Naive B cell (primary cell): Measurements from ENCODE around the gene CD72. TPM values are rescaled to one million over a fixed set of nuclear protein-coding genes. Genes with fewer than 3 reads are reported as not detected.
"Not testable (repeated sequence)": the region's sequence is repeated elsewhere in the genome, so short reads cannot be mapped to it uniquely, and the experiment has no call there.

ENCODE experiments used
- ATAC-seq, 2 donors: fragments of 150-1000 bp; cut with Tn5 transposase; 2 replicates each; pipeline ENCODE4 v1.10.0; 2021; ENCODE audit warnings: low read depth in 2 of 2, mild to moderate bottlenecking in 2 of 2, moderate library complexity in 2 of 2
- DNase-seq: peaks from one replicate; pipeline ENCODE4 v3.0.0; 2022
- H3K27ac Mint-ChIP-seq, 6 donors: one replicate each; pipeline ENCODE4 v1.8.0; 2020 to 2022; ENCODE audit warnings: mild to moderate bottlenecking in 6 of 6, mixed read lengths in 6 of 6, moderate library complexity in 5 of 6, inconsistent platforms in 2 of 6
- H3K27me3 Mint-ChIP-seq, 3 donors: one replicate each; pipeline ENCODE4 v1.8.0; 2021 to 2022; ENCODE audit warnings: mixed read lengths in 3 of 3, mild to moderate bottlenecking in 1 of 3
- H3K36me3 Mint-ChIP-seq, 2 donors: one replicate each; pipeline ENCODE4 v1.8.0; 2020 to 2022; ENCODE audit warnings: mixed read lengths in 2 of 2, inconsistent platforms in 1 of 2, mild to moderate bottlenecking in 1 of 2
- H3K4me1 Mint-ChIP-seq, 3 donors: one replicate each; pipeline ENCODE4 v1.8.0; 2020 to 2022; ENCODE audit warnings: mixed read lengths in 3 of 3, inconsistent platforms in 1 of 3, mild to moderate bottlenecking in 1 of 3, moderate library complexity in 1 of 3
- H3K4me3 Mint-ChIP-seq, 8 donors: one replicate each; pipeline ENCODE4 v1.8.0; 2020 to 2022; ENCODE audit warnings: mild to moderate bottlenecking in 8 of 8, mixed read lengths in 8 of 8, moderate library complexity in 8 of 8, inconsistent platforms in 2 of 8
- H3K9me3 Mint-ChIP-seq, 7 donors: one replicate each; pipeline ENCODE4 v1.8.0; 2020 to 2022; ENCODE audit warnings: mixed read lengths in 7 of 7, mild to moderate bottlenecking in 5 of 7, inconsistent platforms in 2 of 7, moderate library complexity in 1 of 7
- polyA plus RNA-seq, 6 donors: library from polyadenylated mRNA; unstranded; fragments of 300-500 nt; fragmentation: Illumina TruSeq; gene quantifications; one replicate each; pipeline ENCODE4 v1.2.3, GENCODE V29; 2021; ENCODE audit warnings: low read depth in 6 of 6

Gene CD72
- polyA plus RNA-seq, 6 donors from 2014 or later, result 293 to 418 (median 315) TPM

- Mint-ChIP-seq H3K9me3 (peaks cover 0 to 4% (median 0%) of the 10 kb centered on the region in 7 donors), H3K27ac (peak overlapping the region in 5 of 6 donors; percentile 78 to 99 (median 91)), H3K36me3 (peaks cover 0 to 8% of the 10 kb centered on the region in 2 donors), H3K4me1 (peaks cover 51 to 87% (median 75%) of the 10 kb centered on the region in 3 donors), H3K4me3 (peak overlapping the region in 6 of 8 donors; percentile 10 to 53 (median 33)), H3K27me3 (no peaks in the 10 kb centered on the region)
- DNase-seq (no peak), ATAC-seq (no peak)
Observed at GRCh38 chr9:35643046-35643445, 24.8 kb upstream of the CD72 start.

- H3K27ac Mint-ChIP-seq, result peak overlapping the region; percentile 74 to 93 (median 90)
Observed at GRCh38 chr9:35641478-35641877, 23.3 kb upstream of the CD72 start.

GRCh38 chr9:35640431-35640830, 22.2 kb upstream of the CD72 start:
- H3K4me1 Mint-ChIP-seq, result peaks cover 61 to 97% (median 83%) of the 10 kb centered on the region in 3 donors
- not testable (repeated sequence) for H3K9me3 Mint-ChIP-seq, ATAC-seq, H3K27me3 Mint-ChIP-seq, DNase-seq, H3K36me3 Mint-ChIP-seq
- peak overlapping the region; percentile 30 to 85 (median 72) for H3K4me3 Mint-ChIP-seq
- peak overlapping the region in 5 of 6 donors; percentile 82 to 96 (median 92) for H3K27ac Mint-ChIP-seq

More at GRCh38 chr9:35641478-35641877, 23.3 kb upstream of the CD72 start:
- not testable (repeated sequence) for DNase-seq, H3K9me3 Mint-ChIP-seq, H3K27me3 Mint-ChIP-seq, H3K36me3 Mint-ChIP-seq, ATAC-seq
- Mint-ChIP-seq H3K4me3 (peak overlapping the region; percentile 44 to 83 (median 67)), H3K4me1 (peaks cover 57 to 94% (median 81%) of the 10 kb centered on the region in 3 donors)

DNA sequence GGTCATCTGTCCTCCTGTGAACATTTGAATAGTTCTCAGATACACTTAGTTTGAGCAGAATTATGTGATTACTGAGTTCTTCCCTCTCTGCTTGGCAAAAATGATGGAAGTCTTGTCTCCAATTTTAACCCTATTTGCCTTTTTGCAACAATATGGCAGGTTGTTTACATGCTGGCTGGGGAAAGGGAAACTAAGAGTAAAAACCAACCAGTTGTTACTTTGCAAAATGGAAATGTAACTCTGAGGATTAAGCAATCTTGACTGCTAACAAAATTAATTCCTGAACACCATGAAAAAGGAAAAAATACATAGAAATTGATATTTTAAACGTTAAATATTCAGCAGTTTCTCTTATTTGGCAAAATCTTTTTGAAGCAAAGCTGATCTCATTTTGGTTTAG, 21.4 kb upstream of the CD72 start:
- Mint-ChIP-seq H3K4me3 (peak overlapping the region; percentile 55 to 88 (median 70)), H3K27ac (peak overlapping the region; percentile 90 to 98 (median 94))
- no peak for ATAC-seq

GRCh38 chr9:35639225-35639624, 21.0 kb upstream of the CD72 start:
- not testable (repeated sequence) for DNase-seq, H3K36me3 Mint-ChIP-seq, H3K9me3 Mint-ChIP-seq, H3K27me3 Mint-ChIP-seq
- ATAC-seq, result peak; percentile 20
- peak overlapping the region; percentile 90 to 98 (median 94) for H3K27ac Mint-ChIP-seq
- peaks cover 65 to 97% (median 83%) of the 10 kb centered on the region in 3 donors for H3K4me1 Mint-ChIP-seq
- peak overlapping the region; percentile 55 to 88 (median 70) for H3K4me3 Mint-ChIP-seq

More for the DNA sequence above, 21.4 kb upstream of the CD72 start:
- no peak for DNase-seq
- peaks cover 0 to 8% of the 10 kb centered on the region in 2 donors for H3K36me3 Mint-ChIP-seq
- peaks cover 0 to 6% (median 0%) of the 10 kb centered on the region in 7 donors for H3K9me3 Mint-ChIP-seq
- no peaks in the 10 kb centered on the region for H3K27me3 Mint-ChIP-seq
- H3K4me1 Mint-ChIP-seq, result peaks cover 65 to 97% (median 83%) of the 10 kb centered on the region in 3 donors

GRCh38 chr9:35638751-35639150, 20.5 kb upstream of the CD72 start:
- not testable (repeated sequence) for DNase-seq, H3K9me3 Mint-ChIP-seq, H3K36me3 Mint-ChIP-seq, H3K27me3 Mint-ChIP-seq
- H3K4me1 Mint-ChIP-seq, result peaks cover 68 to 98% (median 87%) of the 10 kb centered on the region in 3 donors
- peak; percentile 20 to 23 for ATAC-seq
- H3K27ac Mint-ChIP-seq, result peak overlapping the region; percentile 90 to 99 (median 95)
- peak overlapping the region in 7 of 8 donors; percentile 45 to 88 (median 74) for H3K4me3 Mint-ChIP-seq

DNA sequence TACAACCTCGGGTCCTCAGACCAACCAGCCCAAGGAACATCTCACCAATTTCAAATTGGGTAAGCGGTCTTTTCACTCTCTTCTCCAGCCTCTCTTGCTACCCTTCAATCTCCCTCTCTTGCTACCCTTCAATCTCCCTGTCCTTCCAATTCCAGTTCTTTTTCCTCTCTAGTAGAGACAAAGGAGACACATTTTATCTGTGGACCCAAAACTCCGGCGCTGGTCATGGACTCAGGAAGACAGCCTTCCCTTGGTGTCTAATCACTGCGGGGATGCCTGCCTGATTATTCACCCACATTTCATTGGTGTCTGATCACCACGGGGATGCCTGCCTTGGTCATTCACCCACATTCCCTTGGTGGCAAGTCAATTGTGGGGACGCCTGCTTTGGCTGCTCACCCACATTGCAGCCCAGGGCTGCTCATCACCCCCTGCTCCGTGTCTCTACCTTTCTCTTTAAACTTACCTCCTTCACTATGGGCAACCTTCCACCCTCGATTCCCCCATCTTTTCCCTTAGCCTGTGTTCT, 19.3 kb upstream of the CD72 start:
- H3K9me3 Mint-ChIP-seq, ATAC-seq, H3K27me3 Mint-ChIP-seq, DNase-seq, H3K36me3 Mint-ChIP-seq: not testable (repeated sequence)
- Mint-ChIP-seq H3K27ac (peak overlapping the region; percentile 90 to 99 (median 95)), H3K4me3 (peak overlapping the region; percentile 46 to 90 (median 77)), H3K4me1 (peaks cover 69 to 95% (median 83%) of the 10 kb centered on the region in 3 donors)

- not testable (repeated sequence) for H3K36me3 Mint-ChIP-seq, H3K9me3 Mint-ChIP-seq, H3K27me3 Mint-ChIP-seq, DNase-seq, ATAC-seq
- peak overlapping the region; percentile 90 to 99 (median 95) for H3K27ac Mint-ChIP-seq
- peaks cover 69 to 88% (median 84%) of the 10 kb centered on the region in 3 donors for H3K4me1 Mint-ChIP-seq
- H3K4me3 Mint-ChIP-seq, result peak overlapping the region; percentile 54 to 90 (median 76)
Observed at GRCh38 chr9:35636877-35637246, 18.6 kb upstream of the CD72 start.

DNA sequence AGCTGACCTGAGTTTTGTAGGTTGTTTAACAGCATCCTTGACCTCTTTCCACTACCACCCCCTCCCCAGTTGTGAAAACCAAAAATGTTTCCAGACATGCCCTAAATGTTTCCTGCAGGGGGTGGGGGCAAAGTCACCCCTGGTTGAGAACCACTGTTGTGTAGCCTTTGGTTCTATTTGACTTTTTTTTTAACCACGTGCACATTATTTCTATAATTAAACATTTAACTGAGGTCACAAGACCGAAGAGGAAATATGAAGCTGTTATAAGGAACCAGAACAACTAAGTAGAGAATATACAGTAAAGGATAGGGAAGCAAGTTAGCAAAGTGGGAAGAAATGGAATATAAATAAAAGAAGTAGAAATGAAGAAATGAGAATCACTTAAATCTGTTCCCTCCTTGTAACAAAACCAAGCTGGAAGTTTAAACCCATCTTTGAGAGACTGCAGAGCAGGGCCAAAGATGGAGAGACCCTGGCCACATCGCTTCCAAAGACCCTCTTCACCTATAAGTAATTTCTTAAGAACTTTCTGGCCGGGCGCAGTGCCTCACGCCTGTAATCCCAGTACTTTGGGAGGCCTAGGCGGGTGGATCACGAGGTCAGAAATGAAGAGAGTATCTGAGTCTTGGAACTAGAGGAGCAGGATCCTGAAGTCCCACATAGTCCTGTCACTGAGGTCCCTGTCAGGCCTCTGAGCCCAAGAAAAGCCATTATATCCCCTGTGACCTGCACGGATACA, 18.1 kb upstream of the CD72 start:
- peak; percentile 78 to 83 for ATAC-seq

GRCh38 chr9:35635730-35636129, 17.5 kb upstream of the CD72 start:
- peaks cover 0 to 7% of the 10 kb centered on the region in 2 donors for H3K36me3 Mint-ChIP-seq
- H3K27me3 Mint-ChIP-seq, result no peaks in the 10 kb centered on the region
- H3K4me1 Mint-ChIP-seq, result peaks cover 60 to 77% (median 73%) of the 10 kb centered on the region in 3 donors
- no peak for DNase-seq
- ATAC-seq, result no peak
- peak overlapping the region; percentile 90 to 99 (median 95) for H3K27ac Mint-ChIP-seq
- H3K9me3 Mint-ChIP-seq, result peaks cover 0 to 6% (median 0%) of the 10 kb centered on the region in 7 donors
- H3K4me3 Mint-ChIP-seq, result peak overlapping the region; percentile 67 to 90 (median 76)

More for the DNA sequence above, 18.1 kb upstream of the CD72 start:
- Mint-ChIP-seq H3K36me3 (peaks cover 0 to 8% of the 10 kb centered on the region in 2 donors), H3K27me3 (no peaks in the 10 kb centered on the region), H3K9me3 (peaks cover 0 to 6% (median 0%) of the 10 kb centered on the region in 7 donors), H3K4me1 (peaks cover 64 to 83% (median 79%) of the 10 kb centered on the region in 3 donors), H3K27ac (peak overlapping the region; percentile 90 to 99 (median 95)), H3K4me3 (peak overlapping the region; percentile 67 to 90 (median 76))
- DNase-seq, result peak; percentile 74

DNA sequence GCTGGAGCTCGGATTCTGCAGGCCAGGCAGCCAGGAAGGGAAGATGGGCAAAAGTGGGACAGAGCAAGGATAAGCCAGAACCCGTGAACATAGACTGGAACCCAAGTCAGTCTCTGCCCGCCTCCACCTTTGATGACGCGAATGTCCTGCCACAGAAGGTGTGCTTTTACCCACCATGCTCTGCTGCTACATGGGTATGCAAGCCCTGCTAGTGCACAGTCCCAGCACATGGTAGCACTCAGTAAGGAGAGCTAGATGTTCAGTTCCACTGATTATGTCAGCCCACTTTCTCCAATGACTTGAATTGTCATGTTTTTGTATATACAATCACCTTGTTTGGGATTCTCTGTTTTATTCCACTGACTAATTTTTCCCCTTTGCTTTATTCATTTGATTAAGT, 11.4 kb upstream of the CD72 start:
- ATAC-seq (no peak), DNase-seq (no peak)
- H3K27me3 Mint-ChIP-seq, result no peaks in the 10 kb centered on the region
- H3K4me3 Mint-ChIP-seq, result no peak overlapping the region
- no peaks in the 10 kb centered on the region for H3K9me3 Mint-ChIP-seq
- H3K4me1 Mint-ChIP-seq, result peaks cover 31 to 65% (median 50%) of the 10 kb centered on the region in 3 donors
- H3K36me3 Mint-ChIP-seq, result no peaks in the 10 kb centered on the region
- peak overlapping the region in 3 of 6 donors; percentile 20 to 77 (median 36) for H3K27ac Mint-ChIP-seq

GRCh38 chr9:35628389-35628991, 10.3 kb upstream of the CD72 start:
- H3K4me3 Mint-ChIP-seq, result no peak overlapping the region
- ATAC-seq (no peak), DNase-seq (no peak)
- H3K27ac Mint-ChIP-seq, result peak overlapping the region in 1 of 6 donors; percentile 33
- no peaks in the 10 kb centered on the region for H3K9me3 Mint-ChIP-seq
- H3K27me3 Mint-ChIP-seq, result no peaks in the 10 kb centered on the region
- peaks cover 21 to 59% (median 42%) of the 10 kb centered on the region in 3 donors for H3K4me1 Mint-ChIP-seq
- no peaks in the 10 kb centered on the region for H3K36me3 Mint-ChIP-seq

- ATAC-seq (peak in 1 of 2 donors; percentile 30), DNase-seq (no peak)
- Mint-ChIP-seq H3K27me3 (no peaks in the 10 kb centered on the region), H3K4me1 (peaks cover 18 to 54% (median 38%) of the 10 kb centered on the region in 3 donors), H3K9me3 (no peaks in the 10 kb centered on the region), H3K36me3 (no peaks in the 10 kb centered on the region), H3K27ac (peak overlapping the region; percentile 12 to 80 (median 70)), H3K4me3 (peak overlapping the region in 3 of 8 donors; percentile 9 to 76 (median 71))
Observed at GRCh38 chr9:35627575-35627974, 9.4 kb upstream of the CD72 start.
